HG03095 (cell line): Measurements from ENCODE around the gene TAOK1.

ENCODE experiments used
- ATAC-seq: cut with Tn5 transposase; IDR thresholded peaks from one replicate; pipeline ENCODE4 v1.9.1; 2021; ENCODE audit warnings: moderate library complexity; ENCODE audit not compliant: unreplicated experiment

TAOK1 gene

DNA sequence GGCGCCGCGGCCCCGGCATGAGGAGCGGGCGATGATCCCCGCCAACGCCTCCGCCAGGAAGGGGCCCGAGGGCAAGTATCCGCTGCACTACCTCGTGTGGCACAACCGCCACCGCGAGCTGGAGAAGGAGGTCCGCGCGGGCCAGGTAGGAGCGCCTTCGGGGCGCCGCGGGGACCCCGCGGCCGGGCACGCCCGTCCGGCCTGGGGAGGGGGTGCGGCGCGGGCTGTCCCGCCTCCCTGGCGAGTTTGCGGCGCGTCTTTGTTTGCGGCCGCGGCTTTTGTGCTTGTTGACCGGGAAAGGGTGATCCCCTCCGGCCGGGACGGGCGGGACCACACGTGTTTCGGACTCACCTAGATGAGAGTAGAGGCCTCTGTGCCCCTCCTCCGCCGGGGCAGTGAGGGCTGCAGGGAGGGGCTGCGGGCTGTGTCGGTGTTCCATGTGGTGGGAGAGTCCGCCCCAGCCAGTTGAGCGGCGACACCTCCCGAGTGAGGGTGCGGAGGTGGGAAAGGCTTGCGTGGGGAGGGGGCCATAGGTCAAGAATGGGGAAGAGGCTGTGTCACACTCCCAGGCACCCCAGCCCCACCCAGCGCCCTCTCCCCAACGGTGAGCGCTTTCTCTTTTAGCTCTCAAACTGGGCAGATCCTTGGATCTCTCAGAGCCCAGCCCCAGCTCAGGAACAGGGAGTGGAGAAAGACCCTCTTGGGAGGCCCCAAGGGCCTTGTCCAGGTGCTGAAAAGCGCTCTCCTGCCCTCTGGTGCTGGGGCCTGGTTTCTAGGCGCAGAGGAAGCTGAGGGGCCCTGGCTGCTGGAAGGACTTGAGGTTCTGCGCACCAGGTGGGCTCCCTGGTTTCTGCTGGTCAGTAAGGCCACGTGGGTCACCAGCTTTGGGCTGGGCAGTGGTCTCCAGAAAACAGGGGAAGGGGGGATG is 203.7 kb downstream of the TAOK1 start:
- ATAC-seq: no peak

DNA sequence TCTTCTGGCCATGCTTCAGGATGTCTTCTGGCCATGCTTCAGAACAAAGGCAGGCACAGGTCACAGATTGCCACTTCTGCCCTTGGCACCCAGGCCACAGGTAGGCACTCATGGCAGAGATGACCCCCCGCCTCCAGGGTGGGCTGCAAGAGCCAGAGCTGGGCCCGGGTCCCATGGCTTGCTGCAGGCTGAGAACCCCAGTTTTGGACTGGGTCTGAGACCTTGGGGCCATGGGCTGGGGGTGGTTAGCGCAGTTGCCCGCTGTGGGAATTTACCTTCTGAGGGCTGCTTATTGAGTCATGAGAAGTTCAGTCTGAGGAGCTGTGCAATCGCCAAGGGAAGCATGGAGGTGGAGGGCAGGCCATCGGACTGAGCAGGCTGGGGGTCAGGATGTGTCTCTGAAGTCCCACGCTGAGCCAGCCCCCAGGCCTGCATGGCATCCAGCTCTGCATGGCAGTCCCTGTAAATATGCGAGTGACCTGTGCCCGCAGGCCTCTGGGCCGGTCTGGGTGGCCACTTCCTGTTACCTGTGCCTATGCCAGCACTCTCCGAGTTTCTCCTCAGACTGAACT is 204.4 kb downstream of the TAOK1 start:
- ATAC-seq: no peak

DNA sequence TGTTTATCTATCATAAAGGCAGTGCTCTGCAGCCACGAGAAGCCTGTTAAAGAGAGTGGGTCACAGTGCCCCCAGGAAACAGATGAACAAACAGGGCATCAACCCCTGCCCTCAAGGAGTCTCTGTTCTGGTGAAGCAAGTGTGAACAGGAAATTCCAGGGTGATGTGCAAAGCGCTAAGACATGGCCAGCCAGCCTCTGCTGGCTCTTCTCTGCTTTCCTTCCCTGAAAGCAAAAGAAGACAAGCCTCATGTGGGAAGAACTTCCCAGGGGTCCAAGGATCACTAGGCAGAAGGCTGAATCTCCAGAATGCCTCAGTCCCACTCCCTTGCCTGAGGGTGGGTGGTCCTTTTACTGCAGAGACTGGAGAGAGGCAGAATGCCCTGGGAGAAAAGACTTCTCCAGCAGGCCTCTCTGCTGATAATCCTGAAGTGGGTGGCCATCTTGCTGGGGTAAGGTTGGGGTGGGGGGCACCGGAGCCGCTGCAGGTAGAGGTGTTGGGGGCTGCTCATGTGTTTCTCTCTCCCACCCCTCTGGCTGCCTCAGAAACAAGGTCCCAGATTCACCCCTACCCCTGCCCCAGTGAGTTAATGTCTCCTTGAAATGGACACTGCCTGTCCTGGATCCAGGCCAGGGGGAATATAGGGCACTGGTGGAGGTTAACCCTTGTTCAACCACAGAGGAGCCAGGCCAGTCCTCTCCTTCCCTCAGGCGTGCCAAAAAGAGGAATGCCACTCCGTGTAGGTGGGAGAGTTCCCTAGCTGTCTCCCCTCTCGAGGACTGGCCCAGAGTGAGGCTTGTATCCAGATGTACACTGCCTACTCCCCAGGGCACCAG is 205.2 kb downstream of the TAOK1 start:
- ATAC-seq: no peak

DNA sequence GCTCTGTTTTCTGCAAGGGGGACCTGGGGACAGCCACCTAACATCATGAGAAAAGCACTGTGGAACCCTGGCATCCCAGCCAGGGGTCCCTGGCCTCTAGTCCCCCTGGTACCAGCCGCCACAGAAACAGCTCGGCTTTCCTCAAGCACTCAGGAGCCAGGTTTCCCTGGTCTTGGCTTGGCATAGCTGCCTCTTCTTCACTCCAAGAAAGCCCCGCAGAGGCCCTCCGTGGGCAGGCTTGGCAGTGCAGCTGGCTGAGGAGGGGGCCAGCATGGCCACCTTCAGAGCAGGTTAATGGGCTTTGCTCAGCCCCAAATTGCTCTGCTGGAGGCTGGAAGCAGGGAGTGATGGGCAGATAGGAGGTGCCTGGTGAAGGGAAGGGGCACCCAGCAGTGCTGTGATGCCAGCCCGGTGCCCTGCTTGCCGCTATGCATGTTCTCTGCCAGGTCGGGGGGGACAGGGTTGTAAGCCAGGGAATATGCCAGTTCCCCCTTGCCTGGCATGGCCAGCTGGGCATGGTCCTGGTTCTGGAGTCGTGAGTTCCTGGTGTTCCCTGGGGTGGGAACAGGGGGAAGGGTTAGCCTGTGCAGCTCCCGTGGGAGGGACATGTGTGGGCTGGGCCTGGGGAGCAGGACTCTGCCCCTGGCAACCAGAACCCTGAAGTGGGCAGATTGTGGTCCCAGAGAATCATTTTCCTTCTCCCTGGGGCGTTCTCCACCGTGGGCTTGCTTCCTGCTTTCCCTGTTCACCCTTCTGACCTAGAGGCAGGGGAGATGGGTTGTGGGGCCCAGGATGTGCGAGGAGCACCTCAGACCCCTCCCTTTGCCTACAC is 206.0 kb downstream of the TAOK1 start:
- ATAC-seq: no peak

DNA sequence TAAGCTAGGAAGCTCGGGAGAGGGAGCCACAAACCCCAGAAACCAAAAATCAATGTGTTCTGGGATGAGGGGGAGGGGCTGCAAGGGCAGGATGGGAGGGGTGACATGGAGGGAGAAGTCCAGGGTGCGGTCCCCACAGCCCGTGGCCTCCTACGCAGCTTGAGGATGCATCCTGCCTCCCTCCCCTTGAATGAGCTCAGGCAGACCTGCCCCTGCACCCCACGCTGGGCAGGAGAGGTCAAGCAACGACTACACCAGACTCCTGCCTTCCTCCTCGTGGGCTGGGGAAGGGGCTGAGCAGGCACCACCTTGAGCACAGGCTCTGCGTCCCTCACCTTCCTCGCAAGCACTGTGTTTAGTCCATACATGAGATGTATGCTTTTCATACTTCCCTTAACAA is 206.6 kb downstream of the TAOK1 start:
- ATAC-seq: no peak

DNA sequence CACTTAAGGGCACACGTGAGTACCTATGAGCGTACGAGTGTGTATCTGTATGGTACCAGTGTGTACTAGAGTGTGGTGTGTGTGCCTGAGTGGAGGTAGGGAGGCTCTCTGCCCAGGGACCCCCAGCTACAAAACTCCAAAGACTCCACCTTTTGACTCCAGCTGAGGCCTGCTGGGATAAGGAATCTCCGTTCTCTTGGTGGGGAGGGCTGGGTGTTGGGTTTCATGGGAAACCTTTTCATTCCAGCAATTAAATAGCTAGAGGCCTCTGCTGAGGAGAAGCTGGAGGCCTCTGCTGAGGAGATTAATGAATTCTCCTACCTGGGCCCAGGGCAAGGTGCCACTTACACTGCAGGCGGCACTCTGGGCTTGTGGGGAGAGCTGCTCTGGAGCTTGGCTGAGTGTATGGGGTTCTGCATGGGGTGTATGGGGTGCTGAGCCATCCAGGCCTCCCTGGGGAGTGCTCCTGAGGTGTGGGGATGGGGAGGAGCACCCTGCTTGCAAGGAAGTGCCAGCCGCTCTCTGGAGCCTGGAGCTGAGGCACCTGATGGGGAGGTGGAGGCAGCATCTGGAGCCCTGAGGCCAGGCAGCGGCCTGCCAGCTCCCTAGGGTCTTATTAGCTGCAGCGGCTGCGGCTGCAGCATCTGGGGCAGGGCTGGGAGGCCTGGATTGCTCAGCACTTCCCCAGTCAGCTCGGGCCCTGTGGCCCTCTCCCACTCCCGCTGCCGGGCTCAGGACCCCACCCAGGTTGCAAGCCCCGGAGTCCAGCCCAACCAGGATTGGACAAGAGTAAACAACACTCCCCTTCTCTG is 207.4 kb downstream of the TAOK1 start:
- no peak for ATAC-seq
